Neural cell (in vitro differentiated cells): ENCODE results near the gene PRKCQ. TPM values are rescaled to one million over a fixed set of nuclear protein-coding genes. Genes with fewer than 3 reads are reported as not detected.

Experiments
- H2AFZ ChIP-seq: fragments of 200-600, 300-800 bp; sonication (generic), shearing (Covaris generic); 2 replicates; pipeline ENCODE4 v1.6.0; 2014; ENCODE audit warnings: low read depth, mild to moderate bottlenecking, antibody characterized with exemption, low read length, moderate library complexity
- H3F3A ChIP-seq: fragments of 200-600 bp; shearing (Covaris generic); 2 replicates; pipeline ENCODE4 v1.6.1; 2016; ENCODE audit warnings: mild to moderate bottlenecking, moderate library complexity, mixed read lengths, antibody characterized with exemption, low read length; ENCODE audit not compliant: insufficient read depth, poor library complexity, severe bottlenecking
- H3K27ac ChIP-seq: fragments of 200-600, 300-800 bp; sonication (generic), shearing (Covaris generic); 2 replicates; pipeline ENCODE4 v1.5.1; 2014; ENCODE audit warnings: mild to moderate bottlenecking, low read length, moderate library complexity
- H3K27me3 ChIP-seq: fragments of 300-800, 200-600 bp; sonication (generic), shearing (Covaris generic); 2 replicates; pipeline ENCODE4 v1.6.0; 2014; ENCODE audit warnings: mild to moderate bottlenecking, low read depth, low read length, moderate library complexity; ENCODE audit not compliant: insufficient read depth
- H3K36me3 ChIP-seq: fragments of 300-800, 200-600 bp; sonication (generic), shearing (Covaris generic); 2 replicates; pipeline ENCODE4 v1.5.1; 2014; ENCODE audit warnings: mild to moderate bottlenecking, antibody characterized with exemption, low read length, moderate library complexity; ENCODE audit not compliant: insufficient read depth
- H3K4me2 ChIP-seq: fragments of 300-800, 200-600 bp; sonication (generic), shearing (Covaris generic); 2 replicates; pipeline ENCODE4 v1.6.0; 2014; ENCODE audit warnings: mild to moderate bottlenecking, low read length
- H3K4me3 ChIP-seq: fragments of 300-800, 200-600 bp; sonication (generic), shearing (Covaris generic); 2 replicates; pipeline ENCODE4 v1.5.1; 2014; ENCODE audit warnings: mild to moderate bottlenecking, low read length, moderate library complexity
- H3K79me2 ChIP-seq: fragments of 200-600 bp; shearing (Covaris generic); replicated peaks from 2 replicates; pipeline ENCODE4 v1.6.0; 2014; ENCODE audit warnings: mild to moderate bottlenecking, low read length, moderate library complexity; ENCODE audit not compliant: insufficient read depth
- H3K9ac ChIP-seq: fragments of 300-800, 200-600 bp; sonication (generic), shearing (Covaris generic); 2 replicates; pipeline ENCODE4 v1.6.1; 2016; ENCODE audit warnings: mild to moderate bottlenecking, low read length, mixed read lengths
- H3K9me2 ChIP-seq: fragments of 200-600 bp; shearing (Covaris generic); 2 replicates; pipeline ENCODE4 v1.6.1; 2016; ENCODE audit warnings: mild to moderate bottlenecking, low read length, mixed read lengths; ENCODE audit not compliant: insufficient read depth
- H3K9me3 ChIP-seq: fragments of 200-600, 300-800 bp; sonication (generic), shearing (Covaris generic); 2 replicates; pipeline ENCODE4 v1.6.1; 2016; ENCODE audit warnings: mild to moderate bottlenecking, mixed run types, low read length, moderate library complexity, mixed read lengths
- H4K20me1 ChIP-seq: fragments of 200-600 bp; shearing (Covaris generic); 2 replicates; pipeline ENCODE4 v1.6.1; 2016; ENCODE audit warnings: mild to moderate bottlenecking, mixed run types; ENCODE audit not compliant: insufficient read depth
- EP300 ChIP-seq: fragments of 450-650 bp; conservative IDR thresholded peaks from 2 replicates; pipeline ENCODE4 v1.6.1; 2014; ENCODE audit warnings: antibody characterized with exemption, mild to moderate bottlenecking, moderate library complexity; ENCODE audit not compliant: poor library complexity, severe bottlenecking
- EZH2 ChIP-seq: fragments of 200-600, 300-800 bp; shearing (Covaris generic), sonication (generic); IDR thresholded peaks from 2 replicates; pipeline ENCODE4 v1.6.1; 2014; ENCODE audit warnings: antibody characterized with exemption, low read length, borderline replicate concordance, mild to moderate bottlenecking; ENCODE audit not compliant: insufficient read depth, poor library complexity, severe bottlenecking
- MXI1 ChIP-seq: fragments of 450-650 bp; conservative IDR thresholded peaks from 2 replicates; pipeline ENCODE4 v1.6.1; 2014; ENCODE audit warnings: antibody characterized with exemption, mild to moderate bottlenecking; ENCODE audit not compliant: poor library complexity, severe bottlenecking
- POLR2AphosphoS5 ChIP-seq: IDR thresholded peaks from 2 replicates; pipeline ENCODE4 v1.6.1; 2012
- RAD21 ChIP-seq: fragments of 450-650 bp; conservative IDR thresholded peaks from 2 replicates; pipeline ENCODE4 v1.6.1; 2014; ENCODE audit warnings: antibody characterized with exemption, mild to moderate bottlenecking, moderate library complexity
- SMC3 ChIP-seq: fragments of 450-650 bp; conservative IDR thresholded peaks from 2 replicates; pipeline ENCODE4 v1.6.1; 2014; ENCODE audit warnings: antibody characterized with exemption, mild to moderate bottlenecking, moderate library complexity; ENCODE audit not compliant: poor library complexity
- TAF1 ChIP-seq: IDR thresholded peaks from 2 replicates; pipeline ENCODE4 v1.6.1; 2012; ENCODE audit warnings: low read depth
- polyA plus RNA-seq: library from polyadenylated mRNA; depleted of rRNA; stranded (reverse); fragments of >200 nt; gene quantifications from 2 replicates; pipeline ENCODE4 v1.2.3, GENCODE V29; 2014
- TF ChIP-seq, protein P1 (sequence below): fragments of 450-650 bp; IDR thresholded peaks from 2 replicates; pipeline ENCODE4 v1.5.1; 2014; ENCODE audit warnings: antibody characterized with exemption, mild to moderate bottlenecking, moderate library complexity; ENCODE audit not compliant: poor library complexity, severe bottlenecking
- TF ChIP-seq, protein P2 (sequence below): IDR thresholded peaks from 2 replicates; pipeline ENCODE4 v1.6.1; 2012; ENCODE audit warnings: borderline replicate concordance

Gene PRKCQ
- polyA plus RNA-seq, 1 donor from 2014 or later, result 0.61 TPM

DNA sequence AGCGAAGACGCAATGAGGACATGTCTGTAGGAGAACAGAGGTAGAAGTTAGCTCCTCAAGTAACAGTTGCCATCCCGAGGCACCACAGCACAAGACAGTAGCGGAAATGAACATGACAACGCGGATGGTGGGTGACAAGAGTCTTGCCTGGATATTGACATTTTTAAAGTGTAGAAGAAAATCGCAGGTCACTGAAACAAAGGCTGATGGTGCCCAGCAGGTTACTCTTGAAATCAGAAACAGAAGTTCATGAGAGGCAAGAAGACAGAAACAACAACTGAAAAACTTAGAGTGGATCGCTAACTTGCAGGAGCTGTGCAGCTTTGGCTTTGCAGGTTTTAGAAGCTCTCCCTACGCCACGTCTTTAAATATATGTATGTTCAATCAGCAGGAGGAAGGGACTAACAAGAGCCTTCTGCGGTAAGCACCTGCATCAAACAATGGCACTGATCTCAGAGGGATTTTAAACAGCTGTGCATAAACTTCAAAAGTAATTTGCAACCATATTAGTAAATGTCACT lies 1.8 kb downstream of the PRKCQ start:
- no peaks in the 10 kb centered on the region for H4K20me1 ChIP-seq
- TF ChIP-seq, protein P1, sequence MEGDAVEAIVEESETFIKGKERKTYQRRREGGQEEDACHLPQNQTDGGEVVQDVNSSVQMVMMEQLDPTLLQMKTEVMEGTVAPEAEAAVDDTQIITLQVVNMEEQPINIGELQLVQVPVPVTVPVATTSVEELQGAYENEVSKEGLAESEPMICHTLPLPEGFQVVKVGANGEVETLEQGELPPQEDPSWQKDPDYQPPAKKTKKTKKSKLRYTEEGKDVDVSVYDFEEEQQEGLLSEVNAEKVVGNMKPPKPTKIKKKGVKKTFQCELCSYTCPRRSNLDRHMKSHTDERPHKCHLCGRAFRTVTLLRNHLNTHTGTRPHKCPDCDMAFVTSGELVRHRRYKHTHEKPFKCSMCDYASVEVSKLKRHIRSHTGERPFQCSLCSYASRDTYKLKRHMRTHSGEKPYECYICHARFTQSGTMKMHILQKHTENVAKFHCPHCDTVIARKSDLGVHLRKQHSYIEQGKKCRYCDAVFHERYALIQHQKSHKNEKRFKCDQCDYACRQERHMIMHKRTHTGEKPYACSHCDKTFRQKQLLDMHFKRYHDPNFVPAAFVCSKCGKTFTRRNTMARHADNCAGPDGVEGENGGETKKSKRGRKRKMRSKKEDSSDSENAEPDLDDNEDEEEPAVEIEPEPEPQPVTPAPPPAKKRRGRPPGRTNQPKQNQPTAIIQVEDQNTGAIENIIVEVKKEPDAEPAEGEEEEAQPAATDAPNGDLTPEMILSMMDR, result no peak
- no peak for TF ChIP-seq EZH2
- TF ChIP-seq TAF1, result no peak
- no peak for TF ChIP-seq RAD21
- TF ChIP-seq, protein P2, sequence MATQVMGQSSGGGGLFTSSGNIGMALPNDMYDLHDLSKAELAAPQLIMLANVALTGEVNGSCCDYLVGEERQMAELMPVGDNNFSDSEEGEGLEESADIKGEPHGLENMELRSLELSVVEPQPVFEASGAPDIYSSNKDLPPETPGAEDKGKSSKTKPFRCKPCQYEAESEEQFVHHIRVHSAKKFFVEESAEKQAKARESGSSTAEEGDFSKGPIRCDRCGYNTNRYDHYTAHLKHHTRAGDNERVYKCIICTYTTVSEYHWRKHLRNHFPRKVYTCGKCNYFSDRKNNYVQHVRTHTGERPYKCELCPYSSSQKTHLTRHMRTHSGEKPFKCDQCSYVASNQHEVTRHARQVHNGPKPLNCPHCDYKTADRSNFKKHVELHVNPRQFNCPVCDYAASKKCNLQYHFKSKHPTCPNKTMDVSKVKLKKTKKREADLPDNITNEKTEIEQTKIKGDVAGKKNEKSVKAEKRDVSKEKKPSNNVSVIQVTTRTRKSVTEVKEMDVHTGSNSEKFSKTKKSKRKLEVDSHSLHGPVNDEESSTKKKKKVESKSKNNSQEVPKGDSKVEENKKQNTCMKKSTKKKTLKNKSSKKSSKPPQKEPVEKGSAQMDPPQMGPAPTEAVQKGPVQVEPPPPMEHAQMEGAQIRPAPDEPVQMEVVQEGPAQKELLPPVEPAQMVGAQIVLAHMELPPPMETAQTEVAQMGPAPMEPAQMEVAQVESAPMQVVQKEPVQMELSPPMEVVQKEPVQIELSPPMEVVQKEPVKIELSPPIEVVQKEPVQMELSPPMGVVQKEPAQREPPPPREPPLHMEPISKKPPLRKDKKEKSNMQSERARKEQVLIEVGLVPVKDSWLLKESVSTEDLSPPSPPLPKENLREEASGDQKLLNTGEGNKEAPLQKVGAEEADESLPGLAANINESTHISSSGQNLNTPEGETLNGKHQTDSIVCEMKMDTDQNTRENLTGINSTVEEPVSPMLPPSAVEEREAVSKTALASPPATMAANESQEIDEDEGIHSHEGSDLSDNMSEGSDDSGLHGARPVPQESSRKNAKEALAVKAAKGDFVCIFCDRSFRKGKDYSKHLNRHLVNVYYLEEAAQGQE, result no peak
- TF ChIP-seq EP300, result no peak
- no peak for TF ChIP-seq MXI1
- no peaks in the 10 kb centered on the region for H3K79me2 ChIP-seq
- no peaks in the 10 kb centered on the region for H3K36me3 ChIP-seq
- no peak overlapping the region for H2AFZ ChIP-seq
- no peaks in the 10 kb centered on the region for H3F3A ChIP-seq
- no peak overlapping the region for H3K4me2 ChIP-seq
- H3K9ac ChIP-seq, result no peak overlapping the region
- H3K27ac ChIP-seq, result no peak overlapping the region
- H3K9me3 ChIP-seq, result peaks cover 4% of the 10 kb centered on the region
- H3K27me3 ChIP-seq, result peaks cover 11% of the 10 kb centered on the region
- H3K4me3 ChIP-seq, result no peak overlapping the region
- H3K9me2 ChIP-seq, result no peaks in the 10 kb centered on the region

DNA sequence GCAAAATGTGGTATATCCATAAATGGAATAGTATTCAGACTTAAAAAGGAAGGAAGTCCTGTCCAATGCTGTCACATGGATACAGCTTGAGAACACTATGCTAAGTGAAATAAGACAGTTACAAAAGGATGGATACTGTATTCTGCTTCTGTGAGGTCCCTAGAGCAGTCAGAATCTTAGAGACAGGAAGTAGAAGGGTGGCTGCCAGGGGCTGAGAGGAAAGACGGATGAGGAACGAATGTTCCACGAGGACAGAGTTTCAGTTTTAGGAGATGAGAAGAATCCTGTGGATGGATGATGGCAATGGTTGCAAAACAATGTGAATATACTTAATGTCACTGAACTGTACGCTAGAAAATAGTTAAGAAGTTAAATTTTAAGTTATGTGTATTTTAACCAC lies 3.8 kb downstream of the PRKCQ start:
- Histone ChIP-seq H4K20me1 (no peaks in the 10 kb centered on the region), H3K9ac (no peak overlapping the region), H3K4me2 (no peak overlapping the region), H3K79me2 (no peaks in the 10 kb centered on the region), H3K36me3 (no peaks in the 10 kb centered on the region), H2AFZ (no peak overlapping the region), H3K9me3 (peaks cover 4% of the 10 kb centered on the region), H3K27me3 (peaks cover 11% of the 10 kb centered on the region), H3K27ac (no peak overlapping the region), H3F3A (no peaks in the 10 kb centered on the region), H3K4me3 (no peak overlapping the region), H3K9me2 (no peaks in the 10 kb centered on the region)
- TF ChIP-seq SMC3 (no peak), EZH2 (no peak), POLR2AphosphoS5 (no peak), TAF1 (no peak), EP300 (no peak), RAD21 (no peak), MXI1 (no peak)
- TF ChIP-seq, protein P2, result no peak
- TF ChIP-seq, protein P1, result no peak
